ENCODE measurements around the gene VPS13D.

DNA sequence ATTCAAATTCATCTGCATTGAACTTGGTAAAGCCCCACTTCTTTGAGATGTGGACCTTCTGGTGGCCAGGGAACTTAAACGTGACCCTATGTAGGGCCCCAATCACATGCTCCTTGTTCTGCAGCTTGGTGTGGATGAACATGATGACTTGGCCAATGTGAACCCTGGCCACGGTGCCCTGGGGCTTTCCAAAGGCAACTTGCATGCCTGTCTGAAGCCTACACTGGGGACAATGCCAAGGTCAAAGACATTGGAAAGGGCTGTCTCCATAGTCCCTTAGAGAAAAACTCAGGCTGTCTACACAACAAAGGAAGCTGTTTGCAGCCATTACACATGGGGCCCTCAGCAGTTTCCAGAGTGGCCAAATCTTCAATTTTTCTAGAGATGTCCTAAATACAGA, 8.9 kb upstream of the VPS13D start:
- TF ChIP-seq SIN3A (IDR thresholded peaks at IDR 0.05; ENCODE audit: borderline replicate concordance, insufficient read depth, low read depth, low read length) = no peak
- TF ChIP-seq, protein P1, sequence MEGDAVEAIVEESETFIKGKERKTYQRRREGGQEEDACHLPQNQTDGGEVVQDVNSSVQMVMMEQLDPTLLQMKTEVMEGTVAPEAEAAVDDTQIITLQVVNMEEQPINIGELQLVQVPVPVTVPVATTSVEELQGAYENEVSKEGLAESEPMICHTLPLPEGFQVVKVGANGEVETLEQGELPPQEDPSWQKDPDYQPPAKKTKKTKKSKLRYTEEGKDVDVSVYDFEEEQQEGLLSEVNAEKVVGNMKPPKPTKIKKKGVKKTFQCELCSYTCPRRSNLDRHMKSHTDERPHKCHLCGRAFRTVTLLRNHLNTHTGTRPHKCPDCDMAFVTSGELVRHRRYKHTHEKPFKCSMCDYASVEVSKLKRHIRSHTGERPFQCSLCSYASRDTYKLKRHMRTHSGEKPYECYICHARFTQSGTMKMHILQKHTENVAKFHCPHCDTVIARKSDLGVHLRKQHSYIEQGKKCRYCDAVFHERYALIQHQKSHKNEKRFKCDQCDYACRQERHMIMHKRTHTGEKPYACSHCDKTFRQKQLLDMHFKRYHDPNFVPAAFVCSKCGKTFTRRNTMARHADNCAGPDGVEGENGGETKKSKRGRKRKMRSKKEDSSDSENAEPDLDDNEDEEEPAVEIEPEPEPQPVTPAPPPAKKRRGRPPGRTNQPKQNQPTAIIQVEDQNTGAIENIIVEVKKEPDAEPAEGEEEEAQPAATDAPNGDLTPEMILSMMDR (IDR thresholded peaks at IDR 0.05) = no peak
- TF ChIP-seq POLR2AphosphoS5 (IDR thresholded peaks at IDR 0.05; ENCODE audit: low read depth, low read length) = no peak
- TF ChIP-seq, protein P2, sequence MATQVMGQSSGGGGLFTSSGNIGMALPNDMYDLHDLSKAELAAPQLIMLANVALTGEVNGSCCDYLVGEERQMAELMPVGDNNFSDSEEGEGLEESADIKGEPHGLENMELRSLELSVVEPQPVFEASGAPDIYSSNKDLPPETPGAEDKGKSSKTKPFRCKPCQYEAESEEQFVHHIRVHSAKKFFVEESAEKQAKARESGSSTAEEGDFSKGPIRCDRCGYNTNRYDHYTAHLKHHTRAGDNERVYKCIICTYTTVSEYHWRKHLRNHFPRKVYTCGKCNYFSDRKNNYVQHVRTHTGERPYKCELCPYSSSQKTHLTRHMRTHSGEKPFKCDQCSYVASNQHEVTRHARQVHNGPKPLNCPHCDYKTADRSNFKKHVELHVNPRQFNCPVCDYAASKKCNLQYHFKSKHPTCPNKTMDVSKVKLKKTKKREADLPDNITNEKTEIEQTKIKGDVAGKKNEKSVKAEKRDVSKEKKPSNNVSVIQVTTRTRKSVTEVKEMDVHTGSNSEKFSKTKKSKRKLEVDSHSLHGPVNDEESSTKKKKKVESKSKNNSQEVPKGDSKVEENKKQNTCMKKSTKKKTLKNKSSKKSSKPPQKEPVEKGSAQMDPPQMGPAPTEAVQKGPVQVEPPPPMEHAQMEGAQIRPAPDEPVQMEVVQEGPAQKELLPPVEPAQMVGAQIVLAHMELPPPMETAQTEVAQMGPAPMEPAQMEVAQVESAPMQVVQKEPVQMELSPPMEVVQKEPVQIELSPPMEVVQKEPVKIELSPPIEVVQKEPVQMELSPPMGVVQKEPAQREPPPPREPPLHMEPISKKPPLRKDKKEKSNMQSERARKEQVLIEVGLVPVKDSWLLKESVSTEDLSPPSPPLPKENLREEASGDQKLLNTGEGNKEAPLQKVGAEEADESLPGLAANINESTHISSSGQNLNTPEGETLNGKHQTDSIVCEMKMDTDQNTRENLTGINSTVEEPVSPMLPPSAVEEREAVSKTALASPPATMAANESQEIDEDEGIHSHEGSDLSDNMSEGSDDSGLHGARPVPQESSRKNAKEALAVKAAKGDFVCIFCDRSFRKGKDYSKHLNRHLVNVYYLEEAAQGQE (IDR thresholded peaks at IDR 0.05; ENCODE audit: insufficient read depth in 1 of 2, low read depth in 2 of 2, low read length in 1 of 2) = no peak
- TF ChIP-seq TCF7L2 (IDR thresholded peaks at IDR 0.05; ENCODE audit: low read depth, low read length) = no peak

Measured in Panc1 (cell line).